D721Med (cell line): ENCODE measurements around the gene EFNB3.
A peak's percentile ranks its signal among the peaks of the same experiment; 100 is the strongest.

Experiments
- DNase-seq: peaks from one replicate; pipeline ENCODE4 v3.0.0; 2011; ENCODE audit warnings: low spot score; ENCODE audit not compliant: insufficient read length
- FAIRE-seq: peaks from 2 replicates; lab custom pipeline; 2011; peaks lifted over from hg19 to GRCh38; lab: Jason Lieb, UNC
- CTCF ChIP-seq: IDR thresholded peaks from 2 replicates; pipeline ENCODE4 v1.5.1; 2012; ENCODE audit warnings: mild to moderate bottlenecking, control low read depth; ENCODE audit not compliant: insufficient read depth; ENCODE audit errors: missing control alignments

EFNB3 gene

GRCh38 chr17:7674934-7675333 lies 30.1 kb upstream of the EFNB3 start:
- TF ChIP-seq CTCF, result no peak
- FAIRE-seq (no peak), DNase-seq (peak; percentile 3)

- FAIRE-seq, result no peak
- TF ChIP-seq CTCF, result no peak
- no peak for DNase-seq
Measured at GRCh38 chr17:7676533-7676932, 28.5 kb upstream of the EFNB3 start.

GRCh38 chr17:7677388-7678067 lies 27.5 kb upstream of the EFNB3 start:
- DNase-seq (no peak), FAIRE-seq (no peak)
- TF ChIP-seq CTCF, result no peak

GRCh38 chr17:7684851-7685532 lies 20.0 kb upstream of the EFNB3 start:
- no peak for FAIRE-seq
- no peak for TF ChIP-seq CTCF
- no peak for DNase-seq

- no peak for TF ChIP-seq CTCF
- DNase-seq (peak; percentile 68), FAIRE-seq (no peak)
Measured at GRCh38 chr17:7685533-7686221, 19.3 kb upstream of the EFNB3 start.

GRCh38 chr17:7686222-7687071 lies 18.6 kb upstream of the EFNB3 start:
- FAIRE-seq, result no peak
- TF ChIP-seq CTCF, result no peak
- no peak for DNase-seq
